PFSK-1 (cell line): Measurements from ENCODE around the gene RSAD2.

Experiments used
- FOXP2 ChIP-seq: optimal IDR thresholded peaks from 2 replicates; pipeline ENCODE3; 2011; ENCODE audit warnings: borderline replicate concordance, control low read depth, inconsistent platforms; ENCODE audit not compliant: insufficient read depth; ENCODE audit errors: extremely low read length, extremely low read depth
- POLR2AphosphoS5 ChIP-seq: IDR thresholded peaks from 2 replicates; pipeline ENCODE4 v1.6.1; 2012; ENCODE audit warnings: low read depth, mild to moderate bottlenecking, control low read depth, low read length, moderate library complexity
- SIN3A ChIP-seq: IDR thresholded peaks from 2 replicates; pipeline ENCODE4 v1.6.1; 2012; ENCODE audit warnings: mild to moderate bottlenecking, low read length, moderate library complexity, borderline replicate concordance; ENCODE audit not compliant: insufficient read depth
- TAF1 ChIP-seq: IDR thresholded peaks from 2 replicates; pipeline ENCODE4 v1.6.1; 2012; ENCODE audit warnings: low read length, control low read depth, borderline replicate concordance; ENCODE audit not compliant: insufficient read depth
- TF ChIP-seq, protein P1 (sequence below), 2 experiments: IDR thresholded peaks; 2 replicates each; pipeline versions ENCODE4 v1.6.1 to v1.8.0; 2011 to 2012; ENCODE audit warnings: low read depth in 2 of 2, low read length in 2 of 2, control low read depth in 1 of 2, inconsistent platforms in 1 of 2, mild to moderate bottlenecking in 1 of 2, moderate library complexity in 1 of 2; ENCODE audit not compliant: insufficient read depth in 1 of 2

The RSAD2 gene

DNA sequence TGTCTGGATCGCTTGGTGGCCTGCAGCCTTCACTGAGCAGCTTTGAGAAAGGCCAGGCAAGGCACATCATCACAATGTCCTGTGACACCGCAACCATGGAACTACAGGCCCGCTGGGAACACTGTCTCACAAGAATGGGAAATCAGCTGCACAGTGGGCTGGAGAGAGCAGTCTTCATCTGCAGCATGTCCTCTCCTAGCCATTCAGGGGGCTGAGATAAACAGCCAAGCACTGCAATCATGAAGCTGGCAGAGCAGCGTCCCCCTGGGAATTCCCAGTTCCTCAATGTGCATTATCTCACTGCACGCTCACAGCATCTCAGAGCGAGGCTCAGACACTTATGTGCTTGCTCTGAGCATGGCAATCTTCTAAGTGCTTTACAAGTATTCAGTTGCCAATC, 13.8 kb upstream of the RSAD2 start:
- TF ChIP-seq SIN3A: no peak
- no peak for TF ChIP-seq TAF1
- TF ChIP-seq FOXP2: no peak
- TF ChIP-seq, protein P1, sequence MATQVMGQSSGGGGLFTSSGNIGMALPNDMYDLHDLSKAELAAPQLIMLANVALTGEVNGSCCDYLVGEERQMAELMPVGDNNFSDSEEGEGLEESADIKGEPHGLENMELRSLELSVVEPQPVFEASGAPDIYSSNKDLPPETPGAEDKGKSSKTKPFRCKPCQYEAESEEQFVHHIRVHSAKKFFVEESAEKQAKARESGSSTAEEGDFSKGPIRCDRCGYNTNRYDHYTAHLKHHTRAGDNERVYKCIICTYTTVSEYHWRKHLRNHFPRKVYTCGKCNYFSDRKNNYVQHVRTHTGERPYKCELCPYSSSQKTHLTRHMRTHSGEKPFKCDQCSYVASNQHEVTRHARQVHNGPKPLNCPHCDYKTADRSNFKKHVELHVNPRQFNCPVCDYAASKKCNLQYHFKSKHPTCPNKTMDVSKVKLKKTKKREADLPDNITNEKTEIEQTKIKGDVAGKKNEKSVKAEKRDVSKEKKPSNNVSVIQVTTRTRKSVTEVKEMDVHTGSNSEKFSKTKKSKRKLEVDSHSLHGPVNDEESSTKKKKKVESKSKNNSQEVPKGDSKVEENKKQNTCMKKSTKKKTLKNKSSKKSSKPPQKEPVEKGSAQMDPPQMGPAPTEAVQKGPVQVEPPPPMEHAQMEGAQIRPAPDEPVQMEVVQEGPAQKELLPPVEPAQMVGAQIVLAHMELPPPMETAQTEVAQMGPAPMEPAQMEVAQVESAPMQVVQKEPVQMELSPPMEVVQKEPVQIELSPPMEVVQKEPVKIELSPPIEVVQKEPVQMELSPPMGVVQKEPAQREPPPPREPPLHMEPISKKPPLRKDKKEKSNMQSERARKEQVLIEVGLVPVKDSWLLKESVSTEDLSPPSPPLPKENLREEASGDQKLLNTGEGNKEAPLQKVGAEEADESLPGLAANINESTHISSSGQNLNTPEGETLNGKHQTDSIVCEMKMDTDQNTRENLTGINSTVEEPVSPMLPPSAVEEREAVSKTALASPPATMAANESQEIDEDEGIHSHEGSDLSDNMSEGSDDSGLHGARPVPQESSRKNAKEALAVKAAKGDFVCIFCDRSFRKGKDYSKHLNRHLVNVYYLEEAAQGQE (IDR thresholded peaks at IDR 0.05; ENCODE audit: insufficient read depth in 1 of 2, low read depth in 2 of 2, low read length in 2 of 2): no peak

DNA sequence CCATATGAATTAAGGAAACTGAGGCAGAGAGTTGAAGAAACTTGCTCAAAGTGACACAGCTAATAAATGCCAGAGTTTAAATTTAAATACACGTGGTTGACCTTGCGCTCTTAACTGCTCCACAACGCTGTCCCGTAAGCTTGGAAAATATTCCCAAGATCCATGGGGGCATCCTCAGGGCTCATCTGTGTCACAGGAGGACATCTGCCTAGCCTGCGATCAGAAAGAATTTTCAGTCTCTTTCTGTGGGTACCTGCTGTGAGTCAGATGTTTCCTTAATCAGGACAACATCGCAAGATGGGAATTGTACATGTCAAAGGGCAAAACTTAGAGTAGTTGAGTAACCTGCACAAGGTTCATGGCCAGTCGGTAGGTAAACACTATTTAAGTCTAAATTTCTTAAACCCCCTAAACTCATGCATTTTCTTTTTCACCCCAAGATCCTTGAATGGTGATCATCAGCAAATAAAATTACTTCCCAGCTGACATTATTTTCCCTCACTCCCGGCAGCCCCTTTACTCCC, 13.3 kb upstream of the RSAD2 start:
- TF ChIP-seq SIN3A (no peak), FOXP2 (no peak), TAF1 (no peak), POLR2AphosphoS5 (no peak)
- TF ChIP-seq, protein P1 (IDR thresholded peaks at IDR 0.05; ENCODE audit: insufficient read depth in 1 of 2, low read depth in 2 of 2, low read length in 2 of 2): no peak

DNA sequence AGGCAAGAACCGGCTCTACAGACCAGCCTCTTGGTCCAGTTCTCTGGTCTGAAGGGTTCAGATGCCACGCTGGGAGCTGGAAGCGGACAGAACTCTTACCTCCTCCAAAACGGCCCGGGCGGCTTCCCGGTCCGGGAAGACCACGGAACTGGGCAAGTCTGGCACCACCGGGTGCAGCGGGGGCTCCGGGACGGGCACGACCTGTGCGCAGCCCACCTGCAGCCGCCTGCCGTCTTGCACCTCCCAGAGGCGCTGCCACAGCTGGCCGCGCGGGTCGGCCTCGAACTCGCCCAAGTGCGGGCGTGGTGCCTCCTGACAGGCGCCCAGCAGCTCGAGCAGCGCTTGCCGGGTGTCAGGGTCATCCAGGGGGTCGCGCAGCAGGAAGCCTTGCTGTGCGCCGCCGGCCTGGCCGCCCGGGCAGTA, 12.6 kb upstream of the RSAD2 start:
- TF ChIP-seq, protein P1 (IDR thresholded peaks at IDR 0.05; ENCODE audit: insufficient read depth in 1 of 2, low read depth in 2 of 2, low read length in 2 of 2): no peak
- no peak for TF ChIP-seq TAF1
- TF ChIP-seq FOXP2: no peak
- no peak for TF ChIP-seq POLR2AphosphoS5
- no peak for TF ChIP-seq SIN3A

DNA sequence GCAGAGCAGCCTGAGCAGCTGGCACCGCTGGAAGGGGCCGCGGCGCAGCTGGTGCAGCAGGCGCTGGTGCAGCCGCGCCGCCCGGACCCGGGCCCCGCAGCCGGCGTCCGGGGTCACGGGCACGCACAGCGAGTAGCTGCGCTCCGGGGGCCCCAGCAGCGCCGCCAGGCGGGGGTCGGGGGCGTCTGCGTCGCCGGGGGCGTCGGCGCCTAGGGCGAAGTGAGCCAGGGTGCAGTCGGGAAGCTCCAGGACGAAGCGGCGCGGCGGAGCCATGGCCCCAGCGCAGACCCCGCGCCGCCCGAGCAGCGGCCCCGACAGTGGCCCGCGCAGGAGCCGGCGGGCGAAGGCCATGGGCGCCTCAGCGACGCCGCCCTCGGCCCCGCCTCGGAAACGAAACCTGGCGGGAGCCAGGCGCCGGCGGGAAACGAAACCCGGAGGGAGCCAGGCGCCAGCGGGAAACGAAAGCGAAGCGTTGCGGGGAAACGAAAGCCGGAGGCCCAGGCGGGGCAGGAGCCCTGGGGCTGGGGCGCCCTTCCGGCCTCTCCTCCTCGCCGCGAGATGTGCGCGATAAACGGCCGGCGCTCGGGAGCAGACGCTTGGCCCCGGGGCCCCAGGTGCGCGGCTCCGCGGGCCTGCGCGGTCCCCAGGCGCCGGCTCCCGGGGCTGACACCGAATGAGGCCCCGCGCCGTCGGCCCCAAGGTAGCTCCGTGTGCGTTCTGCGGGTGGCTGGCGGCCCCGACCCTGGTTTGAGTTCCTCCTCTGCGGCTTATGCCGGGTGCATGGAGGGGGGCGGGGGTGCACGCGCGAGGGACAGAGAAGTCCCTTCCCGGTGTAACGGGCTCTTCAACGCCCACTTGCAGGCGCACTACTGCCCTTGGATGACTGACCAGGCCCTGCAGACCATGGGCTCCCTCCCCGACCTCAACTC, 12.0 kb upstream of the RSAD2 start, which contains the start of gene CMPK2:
Gene CMPK2, minus strand, starts transcription at position 562 of the 929 bp plus-strand sequence. Its CDS starts 211 bp downstream, at position 351.
- TF ChIP-seq POLR2AphosphoS5 (no peak), TAF1 (no peak), FOXP2 (no peak), SIN3A (no peak)
- TF ChIP-seq, protein P1 (IDR thresholded peaks at IDR 0.05; ENCODE audit: insufficient read depth in 1 of 2, low read depth in 2 of 2, low read length in 2 of 2): no peak
